SJCRH30 (cell line): Measurements from ENCODE around the gene PRPF8. TPM values are rescaled to one million over a fixed set of nuclear protein-coding genes. Genes with fewer than 3 reads are reported as not detected.
"Not testable (repeated sequence)": the region's sequence is repeated elsewhere in the genome, so short reads cannot be mapped to it uniquely, and the experiment has no call there.

Source experiments
- DNase-seq, 2 experiments: peaks; one replicate each; pipeline ENCODE4 v3.0.0-alpha.2; 2015 to 2020
- H3K27ac ChIP-seq: fragments of 250-450 bp; sonication (Bioruptor Pico); 2 replicates; pipeline ENCODE4 v1.5.1; 2020; ENCODE audit warnings: mild to moderate bottlenecking, moderate library complexity
- H3K27me3 ChIP-seq: fragments of 250-450 bp; sonication (Bioruptor Pico); 2 replicates; pipeline ENCODE4 v1.5.1; 2020; ENCODE audit warnings: mild to moderate bottlenecking, moderate library complexity
- H3K36me3 ChIP-seq: fragments of 250-450 bp; sonication (Bioruptor Pico); 2 replicates; pipeline ENCODE4 v1.5.1; 2020; ENCODE audit warnings: mild to moderate bottlenecking, moderate library complexity
- H3K4me1 ChIP-seq: fragments of 250-450 bp; sonication (Bioruptor Pico); 2 replicates; pipeline ENCODE4 v1.5.1; 2020; ENCODE audit warnings: mild to moderate bottlenecking, moderate library complexity
- H3K4me3 ChIP-seq: fragments of 250-450 bp; sonication (Bioruptor Pico); 2 replicates; pipeline ENCODE4 v1.5.1; 2020; ENCODE audit warnings: mild to moderate bottlenecking, moderate library complexity
- H3K9me3 ChIP-seq: fragments of 250-450 bp; sonication (Bioruptor Pico); replicated peaks from 2 replicates; pipeline ENCODE4 v1.5.1; 2020; ENCODE audit warnings: mild to moderate bottlenecking, moderate library complexity
- total RNA-seq: library from RNA; depleted of rRNA; stranded (reverse); fragments of >200 nt; shearing (Covaris generic); gene quantifications from 2 replicates; pipeline ENCODE4 v1.2.3, GENCODE V29; 2014

Gene PRPF8
- total RNA-seq, 1 experiment from 2014 or later, result 145 TPM

DNA sequence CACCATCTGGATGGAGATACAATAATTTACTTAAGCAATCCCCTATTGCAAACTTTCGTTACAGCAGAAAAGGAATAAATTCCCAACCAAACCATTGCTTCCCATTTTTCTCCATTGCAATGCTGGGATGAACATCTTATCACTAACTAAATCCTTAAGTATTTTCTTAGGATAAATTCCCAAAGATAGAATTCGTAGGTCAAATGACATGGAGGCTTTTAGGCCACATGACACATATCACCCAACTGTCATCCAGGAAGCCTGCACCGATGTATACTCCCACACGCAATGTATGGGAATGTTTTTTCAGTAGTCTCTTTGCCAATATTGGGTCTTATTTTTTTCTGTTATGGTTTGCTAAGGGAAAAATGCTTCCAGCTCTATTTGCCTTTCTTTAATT is 27.1 kb upstream of the PRPF8 start:
- no peak overlapping the region for H3K4me3 ChIP-seq
- H3K36me3 ChIP-seq, result no peaks in the 10 kb centered on the region
- no peaks in the 10 kb centered on the region for H3K27me3 ChIP-seq
- H3K27ac ChIP-seq, result no peak overlapping the region
- H3K4me1 ChIP-seq, result peaks cover 4% of the 10 kb centered on the region; the same call in 1 of the 2 replicates
- no peak for DNase-seq
- no peaks in the 10 kb centered on the region for H3K9me3 ChIP-seq

DNA sequence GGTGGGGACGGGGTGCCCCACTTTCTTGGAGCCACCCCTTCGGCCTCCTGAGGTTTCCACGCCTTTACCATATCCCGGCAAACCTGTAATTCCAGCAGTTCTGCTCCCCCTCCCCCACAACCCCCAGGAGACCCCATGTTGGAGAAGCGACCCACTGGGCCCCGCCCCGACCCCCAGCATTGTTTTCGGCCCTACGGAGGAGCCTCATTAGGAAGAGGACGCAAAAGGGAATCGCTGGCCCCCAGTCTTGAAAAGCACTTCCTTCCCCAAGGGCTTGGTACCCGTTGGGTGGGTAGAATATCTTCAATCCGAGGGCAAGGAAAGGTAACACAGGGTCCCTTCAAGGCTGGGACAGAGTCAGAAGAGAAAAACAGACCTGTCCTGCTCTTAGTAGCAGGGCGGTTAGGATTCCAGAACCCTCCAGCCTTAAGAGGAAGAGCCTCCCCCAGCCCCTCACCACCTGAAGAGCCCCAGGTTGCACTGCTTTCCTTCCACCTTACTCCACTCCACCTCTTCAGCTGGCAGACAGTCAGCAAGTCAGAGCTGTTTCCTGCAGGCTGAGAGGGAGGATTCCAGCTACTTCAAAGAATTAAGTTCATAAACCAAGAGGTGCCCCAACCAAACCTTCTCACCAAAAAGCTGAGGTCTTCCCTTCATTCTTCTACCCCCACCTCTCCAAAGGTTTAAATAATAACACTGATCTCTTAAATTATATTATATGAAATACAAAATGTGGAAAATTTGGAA is 26.3 kb upstream of the PRPF8 start:
- Histone ChIP-seq H3K9me3 (no peaks in the 10 kb centered on the region), H3K27ac (no peak overlapping the region), H3K27me3 (no peaks in the 10 kb centered on the region), H3K4me1 (peaks cover 4% of the 10 kb centered on the region; the same call in 1 of the 2 replicates), H3K36me3 (no peaks in the 10 kb centered on the region), H3K4me3 (peak overlapping the region; percentile 93)
- no peak for DNase-seq

DNA sequence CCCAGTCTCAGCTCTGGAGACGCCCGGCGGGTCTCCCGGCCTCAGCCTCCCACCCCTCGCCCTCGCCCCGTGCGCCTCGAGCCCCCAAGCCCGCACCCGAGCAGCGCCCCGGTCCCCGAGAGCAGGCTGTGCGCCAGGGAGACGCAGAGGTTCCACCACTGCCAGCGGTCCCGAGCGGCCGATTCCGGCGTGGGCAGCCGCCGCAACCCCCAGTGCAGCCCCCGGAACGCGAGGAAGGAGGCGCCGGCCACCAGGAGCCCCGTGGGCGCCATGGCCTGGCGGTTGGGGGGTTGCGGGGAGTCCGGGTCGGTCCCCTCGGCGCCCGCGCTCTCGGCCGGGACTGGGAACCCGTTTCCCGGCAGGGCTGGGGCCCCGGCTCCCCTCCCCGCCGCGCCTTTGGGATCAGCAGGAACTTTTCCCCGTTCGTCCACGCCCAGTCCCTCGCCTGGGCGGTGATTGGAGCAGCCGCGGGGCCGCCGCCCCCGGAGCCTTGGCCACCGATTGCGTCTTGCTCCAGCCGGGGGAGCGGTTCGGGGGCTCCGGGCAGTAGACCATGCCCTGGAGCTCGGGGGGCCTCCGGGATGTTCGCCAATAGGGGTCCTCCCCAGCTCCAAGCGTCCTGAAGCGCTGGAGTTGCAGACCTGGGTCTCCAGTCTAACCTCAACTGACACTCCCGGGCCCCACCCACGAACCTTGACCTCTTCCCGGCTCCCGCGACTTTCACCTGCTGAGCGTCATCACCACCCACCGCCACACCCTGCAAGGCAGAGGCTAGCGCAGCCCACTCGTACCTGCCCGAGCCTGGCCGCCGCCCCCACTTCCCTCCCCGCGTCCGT is 25.5 kb upstream of the PRPF8 start, which contains the start of gene TLCD2:
Gene TLCD2, minus strand, starts transcription at position 407 of the 836 bp plus-strand sequence. Its CDS starts 135 bp downstream, at position 272.
- Histone ChIP-seq H3K27me3 (no peaks in the 10 kb centered on the region), H3K9me3 (no peaks in the 10 kb centered on the region), H3K27ac (no peak within 1 kb of the TSS; the same call in 1 of the 2 replicates), H3K4me3 (peak within 1 kb of the TSS; percentile 93), H3K36me3 (no peaks in the 10 kb centered on the region), H3K4me1 (peaks cover 7% of the 10 kb centered on the region)
- peak; percentile 58 to 70 for DNase-seq

DNA sequence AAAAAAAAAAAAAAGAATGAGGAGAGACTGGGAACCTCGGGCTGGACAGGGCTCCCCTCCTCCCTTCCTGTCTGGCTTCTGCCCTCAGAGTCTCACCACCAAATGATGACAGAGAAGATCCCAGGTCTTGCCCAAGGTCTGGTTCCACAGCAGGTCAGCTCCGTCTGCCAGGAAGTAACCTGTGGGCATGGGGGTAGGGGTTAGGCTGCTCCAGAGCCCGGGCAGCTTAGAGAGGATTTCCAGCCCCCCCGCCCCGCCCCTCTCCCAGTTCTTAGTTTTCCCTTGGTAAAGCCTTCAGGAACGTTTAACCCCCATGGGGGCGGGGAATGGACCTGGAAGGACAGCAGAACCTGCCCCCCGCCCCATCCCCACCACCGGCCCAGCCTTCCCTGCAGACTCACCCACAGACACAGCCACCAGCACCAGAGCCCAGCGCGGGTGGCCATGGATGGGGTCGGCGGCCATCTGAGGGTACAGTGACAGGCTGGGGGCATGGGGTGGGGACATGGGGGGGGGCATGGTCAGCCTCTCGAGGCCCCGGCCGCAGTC is 24.8 kb upstream of the PRPF8 start:
- Histone ChIP-seq H3K27ac (no peak overlapping the region), H3K4me3 (peak overlapping the region; percentile 93), H3K4me1 (peaks cover 9% of the 10 kb centered on the region), H3K27me3 (no peaks in the 10 kb centered on the region), H3K9me3 (no peaks in the 10 kb centered on the region), H3K36me3 (no peaks in the 10 kb centered on the region)
- DNase-seq, result no peak

DNA sequence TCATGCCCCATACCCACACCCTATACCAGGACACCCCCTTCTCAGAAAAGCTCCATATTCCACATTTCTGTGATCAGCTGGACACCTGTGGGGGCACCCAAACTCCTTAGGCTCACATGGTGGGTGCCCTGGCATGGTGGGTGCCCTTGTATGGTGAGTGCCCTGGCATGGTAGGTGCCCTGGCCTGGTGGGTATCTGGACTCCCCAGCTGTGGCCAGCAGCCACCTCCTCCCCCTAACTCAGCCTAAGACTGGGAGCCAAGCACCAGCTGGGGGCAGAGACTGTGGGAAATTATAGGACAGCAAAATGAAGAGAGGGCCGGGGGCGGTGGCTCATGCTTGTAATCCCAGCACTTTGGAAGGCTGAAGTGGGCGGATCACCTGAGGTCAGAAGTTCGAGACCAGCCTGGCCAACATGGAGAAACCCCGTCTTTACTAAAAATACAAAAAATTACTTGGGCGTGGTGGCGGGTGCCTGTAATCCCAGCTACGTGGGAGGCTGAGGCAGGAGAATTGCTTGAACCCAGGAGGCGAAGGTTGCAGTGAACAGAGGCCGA is 24.2 kb upstream of the PRPF8 start:
- DNase-seq, H3K27ac ChIP-seq, H3K36me3 ChIP-seq, H3K4me1 ChIP-seq, H3K9me3 ChIP-seq, H3K4me3 ChIP-seq, H3K27me3 ChIP-seq: not testable (repeated sequence)

DNA sequence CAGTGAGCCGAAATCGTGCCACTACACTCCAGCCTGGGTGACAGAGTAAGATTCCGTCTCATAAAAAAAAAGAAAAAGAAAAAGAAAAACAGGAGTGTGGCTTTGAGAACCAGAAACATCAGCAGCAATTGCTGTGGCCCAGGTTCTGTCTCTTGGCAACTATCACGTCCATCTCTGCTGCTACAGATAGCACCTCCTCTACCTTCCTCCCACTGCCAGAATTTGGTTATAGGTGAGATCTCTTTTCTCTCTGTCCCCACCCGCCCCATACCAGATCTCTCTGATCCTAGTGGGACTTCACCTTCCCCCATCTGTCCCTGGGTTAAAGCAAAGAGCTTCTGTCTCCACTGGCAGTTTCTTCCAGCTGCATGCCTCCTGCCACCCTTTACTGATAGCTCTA is 22.4 kb upstream of the PRPF8 start:
- H3K4me1 ChIP-seq, result peaks cover 18% of the 10 kb centered on the region
- H3K4me3 ChIP-seq, result no peak overlapping the region
- H3K36me3 ChIP-seq, result no peaks in the 10 kb centered on the region
- no peak overlapping the region for H3K27ac ChIP-seq
- DNase-seq, result no peak
- H3K9me3 ChIP-seq, result no peaks in the 10 kb centered on the region
- no peaks in the 10 kb centered on the region for H3K27me3 ChIP-seq

DNA sequence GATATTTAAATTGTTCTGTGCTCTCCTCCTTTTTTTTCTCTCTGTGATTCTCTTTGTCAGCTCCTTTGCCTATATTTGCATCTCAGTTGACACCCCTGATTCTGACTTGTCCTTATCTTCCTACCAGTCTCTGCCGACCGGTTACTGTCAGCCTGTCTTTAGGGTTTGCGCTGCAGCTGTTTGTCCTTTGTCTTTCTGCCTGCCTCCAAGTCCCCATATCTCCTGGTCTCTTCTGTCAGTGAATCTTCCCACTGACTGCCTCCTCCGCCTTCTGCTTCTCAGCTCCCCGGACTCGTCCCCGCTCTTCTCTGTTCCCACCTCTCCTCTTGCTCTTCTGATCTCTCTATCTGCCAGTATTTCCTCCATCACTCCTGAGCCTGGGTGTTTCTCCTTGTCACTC is 20.3 kb upstream of the PRPF8 start:
- H3K4me1 ChIP-seq, result peaks cover 18% of the 10 kb centered on the region
- H3K27me3 ChIP-seq, result no peaks in the 10 kb centered on the region
- no peaks in the 10 kb centered on the region for H3K9me3 ChIP-seq
- H3K36me3 ChIP-seq, result no peaks in the 10 kb centered on the region
- peak in 1 of 2 experiments; percentile 55 for DNase-seq
- peak overlapping the region; percentile 23; the same call in 1 of the 2 replicates for H3K27ac ChIP-seq
- H3K4me3 ChIP-seq, result no peak overlapping the region

DNA sequence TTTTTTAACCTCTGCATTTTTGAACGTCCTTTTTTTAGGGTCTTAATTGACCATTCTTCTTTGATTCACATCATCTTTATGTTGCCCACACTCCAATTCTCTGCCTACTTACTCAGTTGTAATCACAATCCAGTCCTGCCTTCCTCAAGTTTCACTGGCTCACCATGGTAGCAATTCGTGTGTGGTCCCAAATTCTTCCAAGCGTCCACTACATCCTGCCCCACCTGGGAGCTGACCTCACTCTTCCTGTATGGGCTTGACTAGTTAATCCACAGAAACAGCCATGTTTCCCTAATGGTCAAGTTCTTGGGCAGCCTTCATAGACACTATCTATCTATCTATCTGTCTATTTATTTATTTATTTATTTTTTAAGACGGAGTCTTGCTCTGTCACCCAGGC is 18.4 kb upstream of the PRPF8 start:
- Histone ChIP-seq H3K4me1 (peaks cover 18% of the 10 kb centered on the region), H3K9me3 (no peaks in the 10 kb centered on the region), H3K36me3 (no peaks in the 10 kb centered on the region), H3K27ac (peak overlapping the region; percentile 29; the same call in 1 of the 2 replicates), H3K27me3 (no peaks in the 10 kb centered on the region), H3K4me3 (no peak overlapping the region)
- DNase-seq, result peak; percentile 74 to 83

DNA sequence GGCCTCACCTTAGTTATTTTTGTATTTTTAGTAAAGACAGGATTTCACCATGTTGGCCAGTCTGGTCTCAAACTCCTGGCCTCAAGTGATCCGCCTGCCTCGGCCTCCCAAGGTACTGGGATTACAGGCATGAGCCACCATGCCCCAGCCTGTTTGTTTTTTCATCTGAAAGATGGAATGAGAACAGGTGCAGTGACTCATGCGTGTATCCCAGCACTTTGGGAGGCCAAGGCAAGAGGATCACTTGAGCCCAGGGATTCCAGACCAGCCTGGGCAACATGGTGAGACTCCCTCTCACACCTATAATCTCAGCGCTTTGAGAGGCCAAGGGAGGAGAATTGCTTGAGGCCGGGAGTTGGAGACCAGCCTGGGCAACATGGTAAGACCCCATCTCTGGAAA is 15.2 kb upstream of the PRPF8 start:
- not testable (repeated sequence) for H3K36me3 ChIP-seq, H3K9me3 ChIP-seq, H3K27ac ChIP-seq, H3K4me3 ChIP-seq, H3K27me3 ChIP-seq
- H3K4me1 ChIP-seq, result peaks cover 13% of the 10 kb centered on the region
- peak; percentile 55 to 67 for DNase-seq

DNA sequence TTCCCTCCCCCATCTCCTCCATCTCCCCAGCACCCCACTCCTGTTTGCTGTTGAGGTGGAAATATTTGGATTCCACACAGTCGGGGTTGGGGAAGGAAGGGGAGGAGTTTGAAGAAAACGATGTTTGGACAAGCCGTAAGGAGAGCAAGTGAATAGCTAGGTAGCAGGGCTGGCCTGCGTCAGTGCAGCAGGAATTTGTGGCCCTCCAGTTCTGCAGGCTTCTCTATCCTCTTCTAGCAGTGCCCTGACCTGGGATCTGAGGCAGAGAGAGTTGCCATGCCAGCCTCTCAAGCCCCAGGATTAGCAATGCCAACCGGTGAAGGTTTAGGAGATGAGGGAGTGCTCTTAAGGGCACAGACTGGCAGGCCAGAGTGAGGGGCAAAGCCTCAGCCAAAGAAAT is 13.0 kb upstream of the PRPF8 start:
- Histone ChIP-seq H3K4me1 (peaks cover 5% of the 10 kb centered on the region), H3K36me3 (no peaks in the 10 kb centered on the region), H3K9me3 (no peaks in the 10 kb centered on the region), H3K27me3 (no peaks in the 10 kb centered on the region), H3K4me3 (no peak overlapping the region), H3K27ac (no peak overlapping the region)
- DNase-seq, result no peak

DNA sequence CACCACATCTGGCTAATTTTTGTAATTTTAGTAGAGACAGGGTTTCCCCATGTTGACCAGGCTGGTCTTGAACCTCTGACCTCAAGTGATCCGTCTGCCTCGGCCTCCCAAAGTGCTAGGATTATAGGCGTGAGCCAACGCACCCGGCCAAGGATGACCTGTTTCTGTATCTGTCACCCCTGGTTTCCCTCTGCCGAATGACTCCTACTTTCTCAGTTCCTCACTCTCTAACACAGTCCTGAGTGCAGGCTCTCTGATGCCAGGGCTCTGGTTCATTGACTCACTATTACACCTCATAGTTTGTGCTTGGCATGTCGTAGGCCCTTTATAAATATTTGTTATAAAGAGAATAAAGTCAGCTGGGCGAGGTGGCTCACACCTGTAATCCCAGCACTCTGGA is 10.7 kb upstream of the PRPF8 start:
- Histone ChIP-seq H3K36me3 (no peaks in the 10 kb centered on the region), H3K4me1 (no peaks in the 10 kb centered on the region; the same call in 1 of the 2 replicates), H3K27ac (no peak overlapping the region), H3K4me3 (no peak overlapping the region), H3K9me3 (no peaks in the 10 kb centered on the region), H3K27me3 (no peaks in the 10 kb centered on the region)
- no peak for DNase-seq

DNA sequence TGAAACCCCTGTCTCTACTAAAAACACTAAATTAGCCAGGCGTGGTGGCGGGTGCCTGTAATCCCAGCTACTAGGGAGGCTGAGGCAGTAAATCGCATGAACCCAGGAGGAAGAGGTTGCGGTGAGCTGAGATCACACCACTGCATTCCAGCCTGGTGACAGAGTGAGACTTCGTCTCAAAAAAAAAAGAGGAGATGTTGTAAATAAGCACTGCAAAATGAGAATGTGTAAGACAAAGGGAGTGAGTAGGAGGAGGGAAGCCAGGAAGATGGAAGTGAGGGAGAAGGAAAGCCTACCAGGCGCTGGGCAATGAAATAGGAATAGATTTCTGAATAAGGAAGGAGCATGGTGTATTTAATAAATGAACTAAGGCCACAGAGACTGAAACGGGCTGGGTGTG is 8.7 kb upstream of the PRPF8 start:
- no peak overlapping the region for H3K4me3 ChIP-seq
- DNase-seq, result no peak
- H3K4me1 ChIP-seq, result no peaks in the 10 kb centered on the region
- H3K9me3 ChIP-seq, result no peaks in the 10 kb centered on the region
- no peaks in the 10 kb centered on the region for H3K27me3 ChIP-seq
- H3K36me3 ChIP-seq, result no peaks in the 10 kb centered on the region
- no peak overlapping the region for H3K27ac ChIP-seq

DNA sequence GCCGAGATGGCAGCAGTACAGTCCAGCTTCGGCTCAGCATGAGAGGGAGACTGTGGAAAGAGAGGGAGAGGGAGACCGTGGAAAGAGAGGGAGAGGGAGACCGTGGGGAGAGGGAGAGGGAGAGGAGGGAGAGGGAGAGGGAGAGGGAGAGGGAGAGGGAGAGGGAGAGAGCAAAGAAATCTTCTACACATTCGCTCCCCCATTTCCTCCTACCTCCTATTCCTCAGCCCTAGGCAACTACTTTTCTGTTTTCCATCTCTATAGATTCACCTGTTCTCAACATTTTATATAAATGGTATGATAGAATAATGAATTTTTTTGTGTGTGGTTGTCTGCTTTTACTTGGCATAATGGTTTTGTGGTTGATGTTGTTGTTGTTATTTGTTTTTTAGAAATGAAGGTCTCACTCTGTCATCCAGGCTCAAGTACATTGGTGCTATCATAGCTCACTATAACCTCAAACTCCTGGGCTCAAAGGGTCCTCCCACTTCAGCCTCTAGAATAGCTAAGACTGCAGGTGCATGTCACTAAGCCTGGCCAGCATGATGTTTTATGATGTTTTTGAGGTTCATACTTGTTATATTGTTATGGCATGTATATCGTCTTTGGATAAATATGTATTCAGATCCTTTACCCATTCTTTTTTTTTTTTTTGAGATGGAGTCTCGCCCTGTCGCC is 6.0 kb upstream of the PRPF8 start:
- no peak overlapping the region for H3K4me3 ChIP-seq
- no peak for DNase-seq
- no peaks in the 10 kb centered on the region for H3K9me3 ChIP-seq
- no peaks in the 10 kb centered on the region for H3K36me3 ChIP-seq
- no peak overlapping the region for H3K27ac ChIP-seq
- no peaks in the 10 kb centered on the region for H3K4me1 ChIP-seq
- no peaks in the 10 kb centered on the region for H3K27me3 ChIP-seq

DNA sequence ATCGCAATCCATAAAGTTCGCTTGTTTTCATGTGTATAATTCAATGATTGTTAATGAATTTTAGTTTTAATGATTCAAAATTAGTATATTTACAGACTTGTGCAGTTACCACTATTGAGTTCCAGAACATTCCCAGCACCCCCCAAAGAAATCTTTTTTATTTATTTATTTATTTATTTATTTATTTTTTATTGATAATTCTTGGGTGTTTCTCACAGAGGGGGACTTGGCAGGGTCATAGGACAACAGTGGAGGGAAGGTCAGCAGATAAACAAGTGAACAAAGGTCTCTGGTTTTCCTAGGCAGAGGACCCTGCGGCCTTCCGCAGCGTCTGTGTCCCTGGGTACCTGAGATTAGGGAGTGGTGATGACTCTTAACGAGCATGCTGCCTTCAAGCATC is 3.7 kb upstream of the PRPF8 start:
- H3K27me3 ChIP-seq, H3K4me3 ChIP-seq, H3K27ac ChIP-seq, H3K36me3 ChIP-seq, DNase-seq, H3K9me3 ChIP-seq, H3K4me1 ChIP-seq: not testable (repeated sequence)
